ENCODE results near the gene ITPRIP. TPM values are rescaled to one million over a fixed set of nuclear protein-coding genes. Genes with fewer than 3 reads are reported as not detected.

The ITPRIP gene
- total RNA-seq, 4 donors from 2014 or later, result 28.0 to 44.2 (median 29.4) TPM

- H3K4me1 ChIP-seq, result peaks cover 56 to 57% of the 10 kb centered on the region in 2 donors
- intact Hi-C loops (cut with DNase I), result no loop called here
- H3K36me3 ChIP-seq, result no peaks in the 10 kb centered on the region
- no peaks in the 10 kb centered on the region for H3K27me3 ChIP-seq
- WGBS, 2 donors, result 8 to 16% methylated on average over 23 of the region's 23 CpGs
- peak overlapping the region; percentile 86 to 100 (median 92) for H3K4me3 ChIP-seq (replicated peaks in 1 of 3)
- peak overlapping the region; percentile 90 to 99 (median 98) for H3K27ac ChIP-seq
- H3K9me3 ChIP-seq, result no peaks in the 10 kb centered on the region
- TF ChIP-seq, protein P1, sequence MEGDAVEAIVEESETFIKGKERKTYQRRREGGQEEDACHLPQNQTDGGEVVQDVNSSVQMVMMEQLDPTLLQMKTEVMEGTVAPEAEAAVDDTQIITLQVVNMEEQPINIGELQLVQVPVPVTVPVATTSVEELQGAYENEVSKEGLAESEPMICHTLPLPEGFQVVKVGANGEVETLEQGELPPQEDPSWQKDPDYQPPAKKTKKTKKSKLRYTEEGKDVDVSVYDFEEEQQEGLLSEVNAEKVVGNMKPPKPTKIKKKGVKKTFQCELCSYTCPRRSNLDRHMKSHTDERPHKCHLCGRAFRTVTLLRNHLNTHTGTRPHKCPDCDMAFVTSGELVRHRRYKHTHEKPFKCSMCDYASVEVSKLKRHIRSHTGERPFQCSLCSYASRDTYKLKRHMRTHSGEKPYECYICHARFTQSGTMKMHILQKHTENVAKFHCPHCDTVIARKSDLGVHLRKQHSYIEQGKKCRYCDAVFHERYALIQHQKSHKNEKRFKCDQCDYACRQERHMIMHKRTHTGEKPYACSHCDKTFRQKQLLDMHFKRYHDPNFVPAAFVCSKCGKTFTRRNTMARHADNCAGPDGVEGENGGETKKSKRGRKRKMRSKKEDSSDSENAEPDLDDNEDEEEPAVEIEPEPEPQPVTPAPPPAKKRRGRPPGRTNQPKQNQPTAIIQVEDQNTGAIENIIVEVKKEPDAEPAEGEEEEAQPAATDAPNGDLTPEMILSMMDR (IDR thresholded peaks at IDR 0.05), result no peak
- no peak for TF ChIP-seq POLR2A (IDR thresholded peaks at IDR 0.05)
- peak; percentile 42 to 43 for DNase-seq
Measured at GRCh38 chr10:104337521-104337984, 712 bp downstream of the ITPRIP start.

GRCh38 chr10:104336821-104337467, 1.3 kb downstream of the ITPRIP start:
- 22 to 44% methylated on average over 12 of the region's 12 CpGs for WGBS, 2 donors
- peak overlapping the region; percentile 90 to 99 (median 98) for H3K27ac ChIP-seq
- intact Hi-C loops (cut with DNase I), result no loop called here
- peaks cover 62 to 63% of the 10 kb centered on the region in 2 donors for H3K4me1 ChIP-seq
- TF ChIP-seq, protein P1 (IDR thresholded peaks at IDR 0.05), result no peak
- no peak for TF ChIP-seq POLR2A (IDR thresholded peaks at IDR 0.05)
- no peak for DNase-seq
- H3K27me3 ChIP-seq, result no peaks in the 10 kb centered on the region
- peak overlapping the region in 2 of 3 donors; percentile 86 to 92 for H3K4me3 ChIP-seq (replicated peaks in 1 of 3)
- no peaks in the 10 kb centered on the region for H3K9me3 ChIP-seq
- H3K36me3 ChIP-seq, result no peaks in the 10 kb centered on the region

DNA sequence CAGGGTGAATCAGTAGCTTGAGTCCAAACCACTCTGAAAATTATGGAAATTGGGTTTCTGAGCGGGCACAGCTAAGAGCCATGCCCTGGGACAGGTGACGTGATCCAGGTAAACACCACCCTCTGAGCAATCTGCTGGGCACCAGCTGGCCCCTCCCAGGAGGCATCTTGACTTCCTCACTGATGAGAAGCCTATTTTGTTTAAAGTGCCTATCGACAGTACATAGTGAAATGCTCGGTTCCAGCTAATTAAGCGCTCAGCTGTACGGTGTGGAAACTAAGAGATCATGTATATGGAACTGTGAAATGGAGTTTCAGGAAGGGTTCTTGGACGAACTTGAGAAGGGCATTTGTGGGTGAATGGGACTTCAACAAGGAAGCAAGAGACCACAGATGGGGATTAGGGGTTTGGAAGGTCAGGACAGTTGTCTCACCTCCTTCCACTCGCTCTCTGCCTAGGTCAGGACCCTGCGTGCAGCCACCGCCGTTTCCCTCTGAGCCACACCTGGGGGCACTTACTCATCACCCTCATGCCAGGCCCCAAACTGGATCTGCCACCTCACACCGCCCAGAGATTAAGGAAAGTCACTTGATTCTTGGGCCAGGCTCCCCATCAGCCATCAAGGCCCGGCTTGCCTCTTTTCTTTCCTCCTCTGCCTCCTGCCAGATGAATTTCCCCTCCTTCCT, 3.2 kb downstream of the ITPRIP start:
- TF ChIP-seq POLR2A (IDR thresholded peaks at IDR 0.05), result peak in 1 of 2 donors; percentile 44
- TF ChIP-seq, protein P1 (IDR thresholded peaks at IDR 0.05), result no peak
- intact Hi-C loops (cut with DNase I), result no loop called here
- 58 to 63% methylated on average over 13 of the region's 13 CpGs for WGBS, 2 donors
- H3K4me3 ChIP-seq (replicated peaks in 1 of 3), result peak overlapping the region in 1 of 3 donors; percentile 86
- DNase-seq, result peak; percentile 75 to 78
- H3K9me3 ChIP-seq, result no peaks in the 10 kb centered on the region
- H3K36me3 ChIP-seq, result no peaks in the 10 kb centered on the region
- no peaks in the 10 kb centered on the region for H3K27me3 ChIP-seq
- H3K27ac ChIP-seq, result peak overlapping the region; percentile 36 to 99 (median 98)
- H3K4me1 ChIP-seq, result peaks cover 71 to 73% of the 10 kb centered on the region in 2 donors

GRCh38 chr10:104334561-104334960, 3.7 kb downstream of the ITPRIP start:
- 94% methylated on average over 5 to 6 of the region's 6 CpGs for WGBS, 2 donors
- Histone ChIP-seq H3K27ac (peak overlapping the region; percentile 32 to 99 (median 98)), H3K9me3 (no peaks in the 10 kb centered on the region), H3K4me3 (replicated peaks in 1 of 3) (no peak overlapping the region), H3K4me1 (peaks cover 74 to 76% of the 10 kb centered on the region in 2 donors), H3K27me3 (no peaks in the 10 kb centered on the region), H3K36me3 (no peaks in the 10 kb centered on the region)
- intact Hi-C loops (cut with DNase I), result no loop called here
- no peak for DNase-seq
- TF ChIP-seq, protein P1 (IDR thresholded peaks at IDR 0.05), result no peak
- TF ChIP-seq POLR2A (IDR thresholded peaks at IDR 0.05), result no peak
